Cerebellar nuclear complex (tissue), 1 donor: ENCODE measurements around the gene OR2M3.
"Not testable (repeated sequence)": the region's sequence is repeated elsewhere in the genome, so short reads cannot be mapped to it uniquely, and the experiment has no call there.

ENCODE experiments used
- DNase-seq, 2 experiments: peaks; one replicate each; lab custom pipeline; 2025; lab: John Stamatoyannopoulos, UW

OR2M3 gene

DNA sequence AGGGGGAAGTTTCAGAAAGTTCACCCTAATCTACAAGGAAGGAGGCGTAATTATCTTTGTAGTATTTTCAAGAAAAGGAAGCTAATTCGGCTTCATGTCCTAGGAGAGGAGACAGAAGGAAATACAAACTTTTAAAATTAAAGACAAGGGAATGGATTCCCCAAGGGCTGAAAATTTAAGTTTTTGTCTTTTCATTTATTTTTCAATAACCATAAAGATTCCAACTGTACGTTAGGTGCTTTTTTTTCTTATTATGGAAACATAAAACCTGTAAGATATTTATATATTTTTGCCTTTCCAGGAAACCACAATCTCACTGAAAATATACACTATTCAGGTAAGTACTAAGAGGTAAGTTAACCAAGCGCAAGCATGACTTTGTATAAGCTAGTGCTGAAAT, at the start of gene OR2M3:
Gene OR2M3, plus strand, starts transcription at position 301 of the 400 bp plus-strand sequence. CDS start 5,803 bp downstream, outside the sequence.
- no peak for DNase-seq

DNA sequence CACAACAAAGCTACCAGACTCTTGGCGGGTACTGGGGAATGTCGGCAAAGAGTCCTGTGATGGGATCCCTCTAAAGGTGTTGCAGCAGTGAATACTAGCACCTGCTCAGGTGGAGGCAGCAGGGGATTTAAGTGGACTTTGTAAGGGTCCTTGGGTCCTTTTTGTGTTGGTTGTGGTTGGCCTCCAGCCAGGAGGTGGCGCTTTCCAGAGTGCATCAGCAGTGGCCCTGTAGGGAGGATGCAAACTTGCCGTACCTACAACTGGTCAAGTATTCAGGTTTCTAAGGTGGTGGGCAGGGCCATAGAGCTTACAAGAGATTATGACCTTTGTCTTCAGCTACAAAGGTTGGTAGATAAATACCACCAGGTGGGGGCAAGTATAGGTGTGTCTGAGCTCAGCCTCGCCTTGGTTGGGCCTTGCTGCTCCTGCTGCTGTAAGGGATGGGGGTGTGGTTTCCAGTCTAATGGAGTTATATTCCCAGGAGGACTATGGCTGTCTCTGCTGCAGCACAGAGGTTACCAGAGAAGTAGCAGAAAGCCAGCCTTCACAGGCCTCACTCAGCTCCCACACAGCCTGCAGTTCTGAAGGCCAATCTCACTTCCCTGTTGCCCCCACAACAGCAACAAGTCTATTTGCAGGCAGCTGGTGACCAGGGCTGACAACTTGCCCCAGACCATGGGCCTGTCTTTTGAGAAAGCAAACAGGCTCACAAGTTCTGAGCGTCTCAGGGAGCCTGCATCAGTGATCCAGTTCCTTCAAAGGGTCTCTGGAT, 44.8 kb upstream of the OR2M3 start:
- no peak for DNase-seq

DNA sequence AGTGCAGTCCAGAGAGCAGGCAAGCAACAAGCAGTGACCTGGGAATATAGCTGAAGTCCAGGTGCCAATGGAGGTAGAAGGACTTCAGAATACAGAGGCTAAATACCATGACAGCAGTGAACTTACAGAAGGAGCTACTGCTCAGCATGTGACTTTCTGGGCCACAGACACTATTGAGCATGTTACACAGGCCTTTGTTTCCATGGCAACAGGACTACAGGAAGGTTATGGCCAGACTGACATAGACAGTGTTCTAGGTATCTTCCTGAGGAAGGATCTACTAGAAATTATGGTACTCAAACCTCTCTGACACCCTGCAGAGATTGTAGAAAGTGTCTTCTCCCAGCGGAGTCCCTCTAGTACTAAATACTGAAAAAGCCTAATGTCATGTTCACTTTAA, 41.1 kb upstream of the OR2M3 start:
- no peak for DNase-seq

DNA sequence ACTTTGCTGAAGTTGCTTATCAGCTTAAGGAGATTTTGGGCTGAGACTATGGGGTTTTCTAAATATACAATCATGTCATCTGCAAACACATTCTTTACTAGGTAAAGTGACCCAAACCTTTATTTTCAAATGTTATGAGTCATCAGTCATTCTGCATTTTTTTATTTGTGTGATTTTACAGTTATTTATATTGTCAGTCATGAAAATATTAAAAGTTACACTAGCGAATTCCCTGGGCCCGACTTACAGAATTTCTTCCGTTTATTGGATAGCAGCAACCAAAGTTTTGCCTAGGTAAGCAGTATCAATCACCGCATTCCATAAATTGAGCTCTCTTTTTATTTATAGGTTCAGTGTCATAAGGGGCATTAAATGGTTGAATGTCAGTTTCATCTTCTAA, 38.3 kb upstream of the OR2M3 start:
- DNase-seq = no peak

DNA sequence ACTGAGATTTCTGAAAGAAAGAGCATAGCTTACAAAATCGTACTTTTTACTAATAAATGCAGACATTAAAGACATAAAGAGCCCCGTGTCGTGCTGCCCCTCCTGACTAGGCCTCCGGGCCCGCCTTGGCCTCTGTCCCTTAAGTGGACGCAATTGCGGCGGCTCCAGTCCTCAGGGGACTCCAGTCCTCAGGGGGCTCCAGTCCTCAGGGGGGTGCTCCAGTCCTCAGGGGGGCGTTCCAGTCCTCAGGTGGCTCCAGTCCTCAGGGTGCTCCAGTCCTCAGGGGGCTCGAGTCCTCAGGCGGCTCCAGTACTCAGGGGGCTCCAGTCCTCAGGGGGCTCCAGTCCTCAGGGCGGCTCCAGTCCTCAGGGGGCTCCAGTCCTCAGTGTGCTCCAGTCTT, 33.0 kb upstream of the OR2M3 start:
- no peak for DNase-seq

DNA sequence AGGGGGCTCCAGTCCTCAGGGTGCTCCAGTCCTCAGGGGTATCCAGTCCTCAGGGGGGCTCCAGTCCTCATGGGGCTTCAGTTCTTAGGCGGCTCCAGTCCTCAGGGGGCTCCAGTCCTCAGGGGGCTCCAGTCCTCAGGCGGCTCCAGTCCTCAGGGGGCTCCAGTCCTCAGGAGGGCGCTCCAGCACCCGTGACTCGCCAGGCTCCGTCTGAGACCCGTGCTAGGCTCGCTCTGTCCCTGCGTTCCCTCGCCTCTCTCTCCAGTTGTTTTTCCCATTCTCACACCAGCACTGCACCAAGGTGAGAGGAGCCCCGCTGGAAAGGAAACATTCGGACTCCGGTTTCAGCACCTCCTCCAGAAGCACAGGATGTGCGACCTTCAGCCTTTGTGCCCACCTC, 31.9 kb upstream of the OR2M3 start:
- DNase-seq = no peak

- no peak for DNase-seq
These were observed 22.5 kb upstream of the OR2M3 start, which contains the start of gene OR2M2 for GRCh38 chr1:248174521-248174920. Gene OR2M2, plus strand, starts transcription at chr1:248174821. Its CDS starts 5,165 bp downstream, at chr1:248179986.

DNA sequence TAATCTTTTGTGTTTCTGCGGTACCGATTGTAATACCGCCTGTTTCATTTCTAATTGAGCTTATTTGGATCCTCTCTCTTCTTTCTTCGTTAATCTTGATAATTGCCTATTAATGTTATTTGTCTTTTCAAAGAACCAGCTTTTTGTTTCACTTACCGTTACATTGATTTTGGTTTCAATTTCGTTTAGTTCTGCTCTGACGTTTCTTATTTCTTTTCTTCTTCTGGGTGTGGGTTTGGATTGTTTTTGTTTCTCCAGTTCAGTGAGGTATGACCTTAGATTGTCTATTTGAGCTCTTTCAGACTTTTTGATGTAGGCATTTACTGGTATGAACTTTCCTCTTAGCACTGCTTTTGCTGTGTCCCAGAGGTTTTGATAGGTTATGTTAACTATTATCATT, 13.1 kb upstream of the OR2M3 start:
- DNase-seq = no peak

DNA sequence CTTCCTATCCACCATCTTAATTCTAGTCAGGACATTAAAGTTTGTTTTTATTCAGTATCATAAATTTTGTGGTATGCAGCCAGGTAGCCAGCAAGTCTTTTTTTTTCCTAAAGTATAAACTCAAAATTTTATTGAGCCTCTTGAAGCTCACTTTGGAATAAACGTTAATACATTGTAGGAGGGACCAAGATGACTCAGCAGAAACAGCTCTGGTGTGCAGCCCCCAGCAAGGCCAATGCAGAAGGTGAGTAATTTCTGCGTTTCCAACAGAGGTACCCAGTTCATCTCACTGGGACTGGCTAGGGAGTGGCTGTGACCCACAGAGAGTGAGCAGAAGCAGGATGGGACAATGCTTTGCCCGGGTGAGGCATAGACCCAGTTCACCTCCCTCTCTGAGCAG, 9.7 kb upstream of the OR2M3 start:
- DNase-seq = no peak

DNA sequence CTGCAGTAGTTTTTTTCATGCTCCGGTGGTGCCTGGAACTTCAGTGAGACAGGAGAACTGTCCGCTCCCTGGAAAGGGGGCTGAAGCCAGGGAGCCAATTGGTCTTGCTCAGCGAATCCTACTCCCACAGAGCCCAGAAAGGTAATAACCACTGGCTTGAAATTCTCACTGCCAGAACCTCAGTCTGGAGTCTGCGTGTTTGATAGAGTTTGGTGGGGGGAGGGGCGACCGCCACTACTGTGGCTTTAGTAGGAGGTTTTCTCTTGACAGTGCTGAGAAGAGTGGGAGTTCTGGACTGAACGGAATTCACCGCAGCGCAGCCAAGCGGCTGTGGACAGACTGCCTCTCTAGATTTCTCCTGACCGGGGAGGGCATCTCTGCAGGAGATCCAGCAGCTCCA, 8.0 kb upstream of the OR2M3 start:
- DNase-seq = no peak

DNA sequence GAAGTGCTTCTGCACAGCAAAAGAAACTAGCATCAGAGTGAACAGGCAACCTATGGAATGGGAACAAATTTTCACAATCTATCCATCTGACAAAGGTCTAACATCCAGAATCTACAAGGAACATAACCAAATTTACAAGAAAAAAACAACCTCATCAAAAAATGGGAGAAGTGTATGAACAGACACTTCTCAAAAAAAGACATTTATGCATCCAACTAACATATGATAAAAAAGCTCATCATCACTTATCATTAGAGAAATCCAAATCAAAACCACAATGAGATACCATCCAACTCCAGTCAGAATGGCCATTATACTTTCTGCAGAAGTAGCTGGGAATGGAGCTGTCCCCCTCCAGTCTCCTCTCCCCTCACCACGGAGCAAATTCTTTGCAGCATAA, 2.9 kb upstream of the OR2M3 start:
- no peak for DNase-seq

DNA sequence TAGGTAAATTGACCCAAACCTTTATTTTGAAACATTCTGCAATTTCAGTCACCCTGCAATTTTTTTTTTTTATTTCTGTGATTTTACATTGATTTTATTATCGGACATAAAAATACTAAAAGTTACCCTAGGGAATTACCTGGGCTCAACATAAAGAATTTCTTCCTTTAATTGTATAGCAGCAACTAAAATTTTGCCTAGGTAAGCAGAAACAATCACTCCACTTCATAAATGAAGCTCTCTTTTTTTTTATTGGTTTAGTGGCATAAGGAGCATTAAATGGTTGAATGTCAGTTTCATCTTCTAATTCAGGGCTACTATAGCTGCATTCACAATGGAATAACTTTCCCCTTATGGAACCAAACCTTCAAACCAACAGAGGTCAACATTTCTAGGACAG, 18.8 kb downstream of the OR2M3 start:
- DNase-seq = no peak

DNA sequence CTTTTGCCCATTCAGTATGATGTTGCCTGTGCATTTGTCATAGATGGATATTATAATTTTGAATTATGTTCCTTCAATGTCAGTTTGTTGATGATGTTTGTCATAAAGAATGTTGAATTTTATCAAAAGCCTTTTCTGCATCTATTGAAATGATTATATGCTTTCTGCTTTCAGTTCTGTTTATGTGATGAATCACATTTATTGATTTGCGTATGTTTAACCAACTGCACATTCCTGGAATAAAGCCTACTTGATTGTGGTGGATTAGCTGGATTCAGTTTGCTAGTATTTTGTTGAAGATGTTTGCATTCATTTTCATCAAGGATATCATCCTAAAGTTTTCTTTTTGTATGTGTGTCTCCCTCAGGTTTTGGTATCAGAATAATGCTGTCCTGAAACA, 28.5 kb downstream of the OR2M3 start:
- no peak for DNase-seq

DNA sequence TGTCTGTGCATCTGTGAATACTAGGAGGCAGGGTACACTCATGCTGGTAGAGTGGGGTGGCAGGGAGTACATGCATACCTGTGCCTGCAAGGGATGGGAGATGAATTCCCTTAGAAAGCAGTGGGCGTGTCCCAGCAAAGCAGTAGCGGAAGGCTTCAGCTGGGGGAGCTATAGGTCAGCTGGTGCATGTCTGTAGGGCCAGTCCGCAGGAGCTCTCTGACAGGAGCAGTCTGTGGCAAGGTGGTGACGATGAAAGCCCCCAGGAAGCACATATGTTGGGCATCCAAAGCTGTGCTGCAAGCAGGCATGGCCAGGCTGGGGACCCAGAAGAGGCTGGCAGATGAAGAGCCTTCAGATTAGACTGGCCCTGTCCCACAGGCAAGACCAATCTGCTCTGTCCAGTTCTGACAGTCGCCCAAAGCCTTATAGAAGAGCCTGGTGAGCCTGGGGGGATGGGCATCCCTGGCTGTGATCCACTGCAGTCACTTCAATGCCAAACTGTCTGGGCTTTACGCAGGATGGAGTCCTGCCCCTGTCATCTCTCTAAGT, 32.4 kb downstream of the OR2M3 start:
- no peak for DNase-seq

GRCh38 chr1:248231117-248231516, 34.1 kb downstream of the OR2M3 start, which contains the start of gene OR2M4:
Gene OR2M4, plus strand, starts transcription at chr1:248231417. Its CDS starts 7,512 bp downstream, at chr1:248238929.
- no peak for DNase-seq

DNA sequence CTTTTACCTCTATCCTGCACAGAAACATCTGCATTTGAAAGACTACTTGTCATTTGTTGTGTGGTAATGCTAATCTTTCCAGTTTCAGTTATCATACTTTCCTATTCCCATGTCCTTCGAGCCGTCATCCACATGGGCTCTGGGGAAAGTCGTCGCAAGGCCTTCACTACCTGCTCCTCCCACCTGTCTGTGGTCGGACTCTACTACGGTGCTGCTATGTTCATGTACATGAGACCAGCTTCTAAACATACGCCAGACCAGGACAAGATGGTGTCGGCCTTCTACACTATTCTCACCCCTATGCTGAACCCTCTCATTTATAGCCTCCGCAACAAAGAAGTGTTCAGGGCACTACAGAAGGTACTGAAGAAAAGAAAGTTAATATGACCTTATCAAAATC, 42.4 kb downstream of the OR2M3 start:
- DNase-seq = no peak

DNA sequence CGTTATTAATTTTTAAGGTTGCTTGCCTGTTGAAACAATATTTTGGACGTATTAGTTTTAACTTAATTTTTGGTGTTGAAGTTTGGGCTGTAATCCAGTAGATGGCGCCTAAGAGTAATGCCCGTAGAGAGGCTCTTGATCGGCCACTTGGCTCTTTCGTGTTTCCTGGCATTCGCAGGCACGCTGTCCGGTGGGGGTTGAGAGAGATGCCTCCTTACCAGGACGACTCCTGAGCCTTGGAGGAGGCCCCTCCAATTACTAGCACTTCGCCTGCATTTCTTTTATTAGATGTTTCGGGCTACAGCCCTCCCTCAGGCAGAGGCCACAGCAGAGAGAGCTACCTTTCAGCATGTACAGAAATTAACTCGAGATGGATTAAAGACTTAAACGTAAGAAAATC, 46.1 kb downstream of the OR2M3 start:
- no peak for DNase-seq

GRCh38 chr1:248259309-248259708, 62.2 kb downstream of the OR2M3 start:
- DNase-seq = not testable (repeated sequence)
